DOHH2 (cell line): ENCODE results near the gene ATP5F1D.
"Not testable (repeated sequence)": the region's sequence is repeated elsewhere in the genome, so short reads cannot be mapped to it uniquely, and the experiment has no call there.

Experiments
- H3F3A ChIP-seq: fragments of 200-600 bp; sonication (generic), shearing (Covaris generic); 2 replicates; pipeline ENCODE4 v1.6.0; 2016; ENCODE audit warnings: antibody characterized with exemption, mild to moderate bottlenecking; ENCODE audit not compliant: control insufficient read depth, insufficient read depth
- H3K27ac ChIP-seq: fragments of 200-600 bp; sonication (generic); 2 replicates; pipeline ENCODE4 v1.5.1; 2014; ENCODE audit warnings: low read depth, mild to moderate bottlenecking, low read length, moderate library complexity
- H3K27me3 ChIP-seq: fragments of 200-600 bp; sonication (generic); 2 replicates; pipeline ENCODE4 v1.6.1; 2014; ENCODE audit warnings: mild to moderate bottlenecking, low read length, mixed read lengths; ENCODE audit not compliant: control insufficient read depth
- H3K36me3 ChIP-seq: fragments of 200-600 bp; sonication (generic); 2 replicates; pipeline ENCODE4 v1.6.1; 2014; ENCODE audit warnings: mild to moderate bottlenecking, low read length, moderate library complexity, mixed read lengths; ENCODE audit not compliant: control insufficient read depth
- H3K4me1 ChIP-seq: fragments of 200-600 bp; sonication (generic); 2 replicates; pipeline ENCODE4 v1.6.1; 2014; ENCODE audit warnings: mild to moderate bottlenecking, low read length, mixed read lengths; ENCODE audit not compliant: control insufficient read depth
- H3K4me2 ChIP-seq: fragments of 200-600 bp; sonication (generic); 2 replicates; pipeline ENCODE4 v1.6.0; 2014; ENCODE audit warnings: mild to moderate bottlenecking, low read length, moderate library complexity
- H3K4me3 ChIP-seq: fragments of 200-600 bp; sonication (generic); 2 replicates; pipeline ENCODE4 v1.5.1; 2014; ENCODE audit warnings: mild to moderate bottlenecking, low read length, mixed read lengths
- H3K79me2 ChIP-seq: fragments of 200-600 bp; sonication (generic); 2 replicates; pipeline ENCODE4 v1.6.1; 2014; ENCODE audit warnings: mild to moderate bottlenecking, low read length, mixed read lengths; ENCODE audit not compliant: control insufficient read depth
- H3K9me2 ChIP-seq: fragments of 200-600 bp; sonication (generic); replicated peaks from 2 replicates; pipeline ENCODE4 v1.6.1; 2014; ENCODE audit warnings: mild to moderate bottlenecking, low read length, mixed read lengths; ENCODE audit not compliant: control insufficient read depth
- H3K9me3 ChIP-seq: fragments of 200-600 bp; sonication (generic); 2 replicates; pipeline ENCODE4 v1.6.1; 2014; ENCODE audit warnings: antibody characterized with exemption, low read length, mixed read lengths; ENCODE audit not compliant: control insufficient read depth, insufficient read depth
- H4K20me1 ChIP-seq: fragments of 200-600 bp; sonication (generic); 2 replicates; pipeline ENCODE4 v1.6.0; 2014; ENCODE audit warnings: low read depth, mild to moderate bottlenecking, antibody characterized with exemption, low read length, moderate library complexity; ENCODE audit not compliant: control insufficient read depth, insufficient read depth
- EZH2phosphoT487 ChIP-seq: fragments of 200-600 bp; sonication (generic); IDR thresholded peaks from 2 replicates; pipeline ENCODE4 v1.6.1; 2017; ENCODE audit warnings: borderline replicate concordance, mild to moderate bottlenecking, antibody characterized with exemption, low read length, moderate library complexity, mixed read lengths
- TF ChIP-seq, protein P1 (sequence below): fragments of 200-600 bp; sonication (generic); IDR thresholded peaks from one replicate; pipeline ENCODE4 v1.5.1; 2014; ENCODE audit warnings: antibody characterized with exemption, mild to moderate bottlenecking, low read depth, low read length; ENCODE audit not compliant: poor library complexity, severe bottlenecking

ATP5F1D gene

DNA sequence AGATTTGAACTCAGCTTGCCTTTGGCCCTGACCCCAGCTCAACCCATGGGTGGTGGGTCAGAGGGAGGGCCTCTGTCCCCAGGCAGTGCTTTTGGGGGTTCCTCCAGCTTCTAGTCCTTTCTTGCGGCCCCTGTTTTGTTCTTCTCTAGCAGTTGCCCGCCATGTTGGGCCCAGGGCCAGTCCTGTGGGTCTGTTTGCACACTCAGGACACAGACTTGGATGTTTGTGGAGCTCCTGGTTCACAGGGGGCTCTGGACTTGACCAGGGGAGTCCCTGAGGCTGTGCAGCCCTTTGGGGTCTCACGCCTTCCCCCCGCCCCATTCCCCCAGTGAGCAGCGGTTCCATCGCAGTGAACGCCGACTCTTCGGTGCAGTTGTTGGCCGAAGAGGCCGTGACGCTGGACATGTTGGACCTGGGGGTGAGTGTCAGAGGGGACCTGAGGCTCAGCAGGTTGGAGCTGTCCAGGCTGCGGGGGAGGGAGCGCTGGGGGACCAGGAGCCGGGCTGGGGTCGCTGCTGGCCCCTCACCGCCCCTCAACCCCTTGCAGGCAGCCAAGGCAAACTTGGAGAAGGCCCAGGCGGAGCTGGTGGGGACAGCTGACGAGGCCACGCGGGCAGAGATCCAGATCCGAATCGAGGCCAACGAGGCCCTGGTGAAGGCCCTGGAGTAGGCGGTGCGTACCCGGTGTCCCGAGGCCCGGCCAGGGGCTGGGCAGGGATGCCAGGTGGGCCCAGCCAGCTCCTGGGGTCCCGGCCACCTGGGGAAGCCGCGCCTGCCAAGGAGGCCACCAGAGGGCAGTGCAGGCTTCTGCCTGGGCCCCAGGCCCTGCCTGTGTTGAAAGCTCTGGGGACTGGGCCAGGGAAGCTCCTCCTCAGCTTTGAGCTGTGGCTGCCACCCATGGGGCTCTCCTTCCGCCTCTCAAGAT lies 2.5 kb downstream of the ATP5F1D start:
- peak overlapping the region; percentile 99 for H3K4me2 ChIP-seq
- peaks cover 47% of the 10 kb centered on the region for H3K79me2 ChIP-seq
- no peaks in the 10 kb centered on the region for H3K9me2 ChIP-seq
- H3K4me1 ChIP-seq: peaks cover 55% of the 10 kb centered on the region
- no peak for TF ChIP-seq EZH2phosphoT487
- TF ChIP-seq, protein P1, sequence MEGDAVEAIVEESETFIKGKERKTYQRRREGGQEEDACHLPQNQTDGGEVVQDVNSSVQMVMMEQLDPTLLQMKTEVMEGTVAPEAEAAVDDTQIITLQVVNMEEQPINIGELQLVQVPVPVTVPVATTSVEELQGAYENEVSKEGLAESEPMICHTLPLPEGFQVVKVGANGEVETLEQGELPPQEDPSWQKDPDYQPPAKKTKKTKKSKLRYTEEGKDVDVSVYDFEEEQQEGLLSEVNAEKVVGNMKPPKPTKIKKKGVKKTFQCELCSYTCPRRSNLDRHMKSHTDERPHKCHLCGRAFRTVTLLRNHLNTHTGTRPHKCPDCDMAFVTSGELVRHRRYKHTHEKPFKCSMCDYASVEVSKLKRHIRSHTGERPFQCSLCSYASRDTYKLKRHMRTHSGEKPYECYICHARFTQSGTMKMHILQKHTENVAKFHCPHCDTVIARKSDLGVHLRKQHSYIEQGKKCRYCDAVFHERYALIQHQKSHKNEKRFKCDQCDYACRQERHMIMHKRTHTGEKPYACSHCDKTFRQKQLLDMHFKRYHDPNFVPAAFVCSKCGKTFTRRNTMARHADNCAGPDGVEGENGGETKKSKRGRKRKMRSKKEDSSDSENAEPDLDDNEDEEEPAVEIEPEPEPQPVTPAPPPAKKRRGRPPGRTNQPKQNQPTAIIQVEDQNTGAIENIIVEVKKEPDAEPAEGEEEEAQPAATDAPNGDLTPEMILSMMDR: peak; percentile 93
- peaks cover 7% of the 10 kb centered on the region for H3K27me3 ChIP-seq
- peak overlapping the region; percentile 57 for H3K27ac ChIP-seq
- H3K9me3 ChIP-seq: no peaks in the 10 kb centered on the region
- peaks cover 14% of the 10 kb centered on the region for H3F3A ChIP-seq
- H4K20me1 ChIP-seq: no peaks in the 10 kb centered on the region
- H3K36me3 ChIP-seq: peaks cover 35% of the 10 kb centered on the region
- peak overlapping the region; percentile 72 for H3K4me3 ChIP-seq

DNA sequence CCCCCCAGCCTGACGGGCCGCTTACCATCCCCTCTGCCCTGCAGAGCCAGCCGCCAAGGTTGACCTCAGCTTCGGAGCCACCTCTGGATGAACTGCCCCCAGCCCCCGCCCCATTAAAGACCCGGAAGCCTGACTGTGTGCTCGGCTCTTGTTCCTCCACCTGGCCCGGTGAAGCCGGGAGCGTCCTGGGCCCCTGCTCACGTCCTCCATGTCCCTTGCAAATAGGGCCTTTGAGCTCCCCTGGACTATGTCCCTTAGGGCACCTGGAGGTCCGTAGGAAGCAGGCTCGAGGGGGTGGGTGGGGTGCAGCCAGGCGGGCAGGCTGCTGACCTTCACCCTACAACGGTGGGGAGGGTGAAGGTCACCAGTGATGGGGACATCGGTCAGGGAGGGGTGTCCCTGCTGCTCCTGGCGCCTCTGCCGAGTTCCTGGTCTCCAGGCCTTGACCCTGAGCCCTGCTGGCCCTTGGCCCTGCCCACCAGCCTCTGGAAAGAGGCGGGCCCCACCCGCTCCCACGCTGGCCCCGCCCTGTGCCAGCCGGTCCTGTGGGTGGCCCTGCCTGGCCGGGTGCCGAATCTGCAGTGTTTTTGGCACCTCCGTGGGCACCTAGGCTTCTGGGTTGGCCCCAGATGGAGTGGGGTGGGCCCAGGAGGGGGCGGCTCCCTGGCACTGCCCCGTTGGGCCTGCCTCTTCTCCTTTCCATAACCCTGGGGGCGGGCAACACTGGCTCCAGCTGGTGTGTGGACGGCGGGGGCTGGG lies 3.3 kb downstream of the ATP5F1D start:
- peaks cover 51% of the 10 kb centered on the region for H3K4me1 ChIP-seq
- TF ChIP-seq, protein P1: no peak
- no peak for TF ChIP-seq EZH2phosphoT487
- H4K20me1 ChIP-seq: no peaks in the 10 kb centered on the region
- H3K27ac ChIP-seq: peak overlapping the region; percentile 57
- no peaks in the 10 kb centered on the region for H3K27me3 ChIP-seq
- H3F3A ChIP-seq: peaks cover 11% of the 10 kb centered on the region; the same call in 1 of the 2 replicates
- H3K4me2 ChIP-seq: peak overlapping the region; percentile 99
- peaks cover 49% of the 10 kb centered on the region for H3K79me2 ChIP-seq
- peaks cover 38% of the 10 kb centered on the region for H3K36me3 ChIP-seq
- H3K9me2 ChIP-seq: no peaks in the 10 kb centered on the region
- peak overlapping the region; percentile 72 for H3K4me3 ChIP-seq
- H3K9me3 ChIP-seq: no peaks in the 10 kb centered on the region

DNA sequence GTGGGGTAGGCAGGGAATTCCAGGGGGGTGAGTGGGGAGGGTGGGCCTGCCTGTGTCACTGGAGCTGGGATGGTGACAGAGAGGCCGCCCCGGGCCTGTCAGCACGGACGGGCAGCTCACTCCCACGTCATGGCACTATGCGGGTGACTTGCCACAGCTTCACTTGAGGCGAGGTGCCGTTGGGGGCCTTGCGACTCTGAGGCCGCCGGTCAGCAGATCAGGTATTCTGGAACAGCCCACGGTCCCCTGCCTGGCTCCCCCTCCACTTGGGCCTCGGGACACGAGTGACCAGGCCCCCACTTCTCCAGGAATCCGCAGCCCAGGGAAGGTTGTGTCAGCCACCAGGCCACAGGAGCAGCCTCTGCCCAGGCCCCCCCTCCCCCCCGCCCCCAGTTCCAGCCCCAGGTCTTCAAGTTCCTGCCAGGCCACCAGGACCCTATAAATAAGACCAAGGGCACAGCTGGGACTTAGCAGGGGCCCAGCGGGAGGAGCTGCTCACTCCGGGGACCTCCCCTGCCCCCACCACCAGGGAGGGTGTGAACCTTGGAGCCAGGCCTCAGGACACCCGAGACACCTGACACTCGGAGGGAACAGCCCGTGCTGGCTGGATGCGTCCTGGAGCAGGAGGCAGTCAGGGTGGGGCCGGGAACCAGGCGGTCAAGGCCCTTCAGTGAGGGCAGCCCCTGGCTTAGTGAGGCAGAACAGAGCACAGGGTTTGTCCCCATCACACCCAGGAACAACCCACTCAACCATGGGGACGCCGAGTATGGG lies 4.1 kb downstream of the ATP5F1D start:
- no peaks in the 10 kb centered on the region for H3K27me3 ChIP-seq
- peaks cover 57% of the 10 kb centered on the region for H3K79me2 ChIP-seq
- no peaks in the 10 kb centered on the region for H3K9me3 ChIP-seq
- H3K4me3 ChIP-seq: no peak overlapping the region
- H3K4me1 ChIP-seq: peaks cover 48% of the 10 kb centered on the region
- H3K4me2 ChIP-seq: peak overlapping the region; percentile 99
- TF ChIP-seq, protein P1: no peak
- TF ChIP-seq EZH2phosphoT487: no peak
- H3K36me3 ChIP-seq: peaks cover 41% of the 10 kb centered on the region
- no peaks in the 10 kb centered on the region for H4K20me1 ChIP-seq
- H3K9me2 ChIP-seq: no peaks in the 10 kb centered on the region
- peaks cover 11% of the 10 kb centered on the region; the same call in 1 of the 2 replicates for H3F3A ChIP-seq
- no peak overlapping the region for H3K27ac ChIP-seq

DNA sequence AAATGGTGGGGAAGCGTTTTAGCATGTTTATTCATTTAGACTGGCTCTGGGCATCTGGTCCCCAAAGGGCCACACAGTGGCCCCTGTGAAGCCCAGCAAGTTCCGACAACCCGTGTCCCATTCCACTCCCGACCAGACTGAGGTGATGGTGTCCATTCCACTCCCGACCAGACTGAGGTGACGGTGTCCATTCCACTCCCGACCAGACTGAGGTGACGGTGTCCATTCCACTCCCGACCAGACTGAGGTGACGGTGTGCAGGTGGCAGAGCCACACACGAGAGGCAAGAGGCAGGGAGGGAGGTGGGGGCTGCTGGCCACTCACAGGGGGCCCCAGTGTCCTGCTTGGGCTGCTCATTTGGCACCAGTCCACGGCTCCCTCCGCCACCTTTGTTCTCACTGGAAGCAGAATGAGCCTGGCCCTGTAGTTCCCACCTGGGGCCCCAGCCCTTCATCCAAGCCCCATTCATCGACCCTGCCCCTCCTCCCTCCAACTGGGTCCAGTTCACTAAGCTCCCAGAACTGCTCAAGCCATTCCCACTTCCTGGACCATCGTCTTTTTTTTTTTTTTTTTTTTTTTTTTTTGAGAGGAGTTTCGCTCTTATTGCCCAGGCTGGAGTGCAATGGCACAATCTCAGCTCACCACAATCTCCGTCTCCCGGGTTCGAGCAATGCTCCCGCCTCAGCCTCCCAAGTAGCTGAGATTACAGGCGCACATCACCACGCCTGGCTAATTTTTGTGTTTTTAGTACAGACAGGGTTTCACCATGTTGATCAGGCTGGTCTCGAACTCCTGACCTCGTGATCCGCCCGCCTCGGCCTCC lies 4.9 kb downstream of the ATP5F1D start:
- peaks cover 49% of the 10 kb centered on the region for H3K36me3 ChIP-seq
- not testable (repeated sequence) for H3K9me3 ChIP-seq, H3K4me2 ChIP-seq

More for the DNA sequence above, 4.9 kb downstream of the ATP5F1D start:
- Histone ChIP-seq H3K79me2 (peaks cover 59% of the 10 kb centered on the region), H3F3A (peaks cover 12% of the 10 kb centered on the region), H3K4me1 (peaks cover 41% of the 10 kb centered on the region)
- H4K20me1 ChIP-seq, H3K4me3 ChIP-seq, H3K27ac ChIP-seq, H3K27me3 ChIP-seq, H3K9me2 ChIP-seq: not testable (repeated sequence)
